WTC11 (cell line): ENCODE results near the gene KDM4C.

Experiments used
- ZBTB43 ChIP-seq: sonication (generic); formaldehyde crosslinking; IDR thresholded peaks from 2 replicates; pipeline ENCODE4 v1.8.1; 2023; ENCODE audit warnings: mild to moderate bottlenecking, missing genetic modification reagents
- TF ChIP-seq, protein P1 (sequence below): fragments of 200-600 bp; IDR thresholded peaks from 2 replicates; pipeline ENCODE4 v1.8.0; 2022; ENCODE audit warnings: antibody characterized with exemption

DNA sequence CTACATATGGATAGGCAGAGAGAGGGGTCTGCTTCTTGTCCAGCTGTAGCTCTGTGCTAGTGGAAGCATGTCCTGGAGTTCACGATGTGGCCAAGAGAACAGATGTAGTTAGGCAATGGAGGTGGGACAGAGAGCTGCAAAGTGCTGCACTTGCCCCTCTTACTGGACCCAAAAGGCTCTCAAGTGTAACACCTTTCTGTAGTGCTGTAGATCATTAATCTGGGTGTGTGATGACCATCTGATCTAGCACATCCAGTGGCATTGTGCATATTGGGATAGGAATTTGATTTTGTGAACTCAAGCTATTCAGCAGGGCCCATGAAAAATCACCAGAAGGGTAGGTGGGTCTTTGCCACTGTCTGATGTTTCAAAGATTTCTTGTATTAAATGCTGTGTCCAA is 151.4 kb downstream of the KDM4C start:
- TF ChIP-seq ZBTB43 (CRISPR knock-in tag) = no peak
- TF ChIP-seq, protein P1, sequence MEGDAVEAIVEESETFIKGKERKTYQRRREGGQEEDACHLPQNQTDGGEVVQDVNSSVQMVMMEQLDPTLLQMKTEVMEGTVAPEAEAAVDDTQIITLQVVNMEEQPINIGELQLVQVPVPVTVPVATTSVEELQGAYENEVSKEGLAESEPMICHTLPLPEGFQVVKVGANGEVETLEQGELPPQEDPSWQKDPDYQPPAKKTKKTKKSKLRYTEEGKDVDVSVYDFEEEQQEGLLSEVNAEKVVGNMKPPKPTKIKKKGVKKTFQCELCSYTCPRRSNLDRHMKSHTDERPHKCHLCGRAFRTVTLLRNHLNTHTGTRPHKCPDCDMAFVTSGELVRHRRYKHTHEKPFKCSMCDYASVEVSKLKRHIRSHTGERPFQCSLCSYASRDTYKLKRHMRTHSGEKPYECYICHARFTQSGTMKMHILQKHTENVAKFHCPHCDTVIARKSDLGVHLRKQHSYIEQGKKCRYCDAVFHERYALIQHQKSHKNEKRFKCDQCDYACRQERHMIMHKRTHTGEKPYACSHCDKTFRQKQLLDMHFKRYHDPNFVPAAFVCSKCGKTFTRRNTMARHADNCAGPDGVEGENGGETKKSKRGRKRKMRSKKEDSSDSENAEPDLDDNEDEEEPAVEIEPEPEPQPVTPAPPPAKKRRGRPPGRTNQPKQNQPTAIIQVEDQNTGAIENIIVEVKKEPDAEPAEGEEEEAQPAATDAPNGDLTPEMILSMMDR = no peak
